H1 (cell line): ENCODE measurements around the gene INF2. TPM values are rescaled to one million over a fixed set of nuclear protein-coding genes. Genes with fewer than 3 reads are reported as not detected.

Source experiments
- CTCF ChIA-PET: fragments of 300-600 bp; sonication (Branson Sonifier 250); formaldehyde crosslinking; loops from one replicate; lab custom pipeline; 2021; ENCODE audit not compliant: partially characterized antibody; lab: Charles Lee
- POLR2A ChIA-PET: fragments of 300-600 bp; sonication (Branson Sonifier 250); formaldehyde crosslinking; loops from one replicate; lab custom pipeline; 2021; ENCODE audit warnings: inconsistent platforms; ENCODE audit not compliant: partially characterized antibody; lab: Charles Lee
- DNase-seq, 2 experiments: peaks; one replicate each; pipeline versions ENCODE4 v3.0.0 to v3.0.0-alpha.2; 2010 to 2022; ENCODE audit warnings: low spot score in 2 of 2, low read depth in 1 of 2, mixed read lengths in 1 of 2
- FAIRE-seq: peaks from 2 replicates; lab custom pipeline; 2011; peaks lifted over from hg19 to GRCh38; lab: Jason Lieb, UNC
- H2AFZ ChIP-seq: 2 replicates; pipeline ENCODE4 v1.8.1; 2012; ENCODE audit warnings: low read length, inconsistent platforms
- H2AK5ac ChIP-seq: 2 replicates; pipeline ENCODE4 v1.6.1; 2013; ENCODE audit warnings: low read depth, low read length
- H2BK120ac ChIP-seq: replicated peaks from 2 replicates; pipeline ENCODE3; 2013; ENCODE audit warnings: low read depth, low read length, inconsistent platforms
- H2BK12ac ChIP-seq: 2 replicates; pipeline ENCODE4 v1.6.1; 2013; ENCODE audit warnings: low read depth, low read length
- H2BK15ac ChIP-seq: 2 replicates; pipeline ENCODE4 v1.6.1; 2013; ENCODE audit warnings: low read length
- H2BK20ac ChIP-seq: 2 replicates; pipeline ENCODE4 v1.6.1; 2013; ENCODE audit warnings: low read length
- H2BK5ac ChIP-seq: 2 replicates; pipeline ENCODE4 v1.6.1; 2013; ENCODE audit warnings: low read depth, low read length
- H3K14ac ChIP-seq: 2 replicates; pipeline ENCODE4 v1.6.1; 2013; ENCODE audit warnings: inconsistent platforms; ENCODE audit not compliant: insufficient read length
- H3K18ac ChIP-seq: 2 replicates; pipeline ENCODE4 v1.6.1; 2013; ENCODE audit warnings: low read length; ENCODE audit errors: extremely low read depth
- H3K23ac ChIP-seq: 2 replicates; pipeline ENCODE4 v1.6.1; 2013; ENCODE audit warnings: inconsistent platforms; ENCODE audit not compliant: insufficient read length
- H3K23me2 ChIP-seq: 2 replicates; pipeline ENCODE4 v1.6.1; 2013; ENCODE audit warnings: low read depth, low read length
- H3K27ac ChIP-seq: 2 replicates; pipeline ENCODE4 v1.6.1; 2011; ENCODE audit warnings: low read depth, low read length, inconsistent platforms
- H3K27me3 ChIP-seq, 4 experiments: replicated peaks in 1 of 4; 1 replicate in 1 of 4; 2 replicates in 3 of 4; pipeline versions ENCODE4 v1.6.1 to v1.8.1; 2011 to 2013; ENCODE audit warnings: low read length in 3 of 4, mild to moderate bottlenecking in 3 of 4, inconsistent platforms in 2 of 4, mixed read lengths in 2 of 4, moderate library complexity in 1 of 4; ENCODE audit not compliant: control insufficient read depth in 3 of 4, insufficient read depth in 3 of 4; ENCODE audit errors: extremely low read depth in 1 of 4
- H3K36me3 ChIP-seq, 4 experiments: 2 replicates each; pipeline versions ENCODE4 v1.6.1 to v1.8.1; 2011 to 2013; ENCODE audit warnings: mild to moderate bottlenecking in 4 of 4, low read length in 3 of 4, moderate library complexity in 2 of 4, control low read depth in 1 of 4, inconsistent platforms in 1 of 4; ENCODE audit not compliant: insufficient read depth in 4 of 4, control insufficient read depth in 2 of 4
- H3K4ac ChIP-seq: replicated peaks from 2 replicates; pipeline ENCODE3; 2013; ENCODE audit warnings: low read length, low read depth, mixed read lengths, inconsistent platforms; ENCODE audit not compliant: insufficient read length
- H3K4me1 ChIP-seq, 4 experiments: replicated peaks in 1 of 4; 1 replicate in 1 of 4; 2 replicates in 3 of 4; pipeline versions ENCODE4 v1.6.1 to v1.8.1; 2011 to 2013; ENCODE audit warnings: low read length in 3 of 4, inconsistent platforms in 2 of 4, mixed read lengths in 1 of 4; ENCODE audit not compliant: insufficient read depth in 4 of 4, control insufficient read depth in 3 of 4
- H3K4me2 ChIP-seq, 2 experiments: 2 replicates each; pipeline versions ENCODE4 v1.6.1 to v1.8.1; 2011 to 2013; ENCODE audit warnings: low read depth in 2 of 2, low read length in 2 of 2, control low read depth in 1 of 2, inconsistent platforms in 1 of 2, mild to moderate bottlenecking in 1 of 2; ENCODE audit not compliant: insufficient read depth in 1 of 2
- H3K4me3 ChIP-seq, 4 experiments: fragments of 200-600, 300-600 bp in 1 of 4; sonication (generic), shearing (Covaris generic), sonication (Bioruptor Twin) in 1 of 4; 2 replicates each; pipeline versions ENCODE4 v1.5.1 to v1.8.1; 2011 to 2016; ENCODE audit warnings: low read length in 4 of 4, low read depth in 3 of 4, control low read depth in 2 of 4, inconsistent platforms in 2 of 4, mild to moderate bottlenecking in 2 of 4, mixed read lengths in 1 of 4, moderate library complexity in 1 of 4; ENCODE audit not compliant: insufficient read depth in 2 of 4; ENCODE audit errors: extremely low read depth in 1 of 4
- H3K56ac ChIP-seq: replicated peaks from 2 replicates; pipeline ENCODE3; 2013; ENCODE audit warnings: low read depth, mild to moderate bottlenecking, mixed read lengths, low read length, inconsistent platforms; ENCODE audit not compliant: insufficient read length
- H3K79me1 ChIP-seq: 2 replicates; pipeline ENCODE4 v1.6.1; 2013; ENCODE audit warnings: low read depth, low read length, control low read depth
- H3K79me2 ChIP-seq, 2 experiments: 2 replicates each; pipeline versions ENCODE4 v1.6.1 to v1.8.1; 2012 to 2013; ENCODE audit warnings: low read length in 2 of 2, mild to moderate bottlenecking in 2 of 2, inconsistent platforms in 1 of 2; ENCODE audit not compliant: insufficient read depth in 2 of 2, control insufficient read depth in 1 of 2
- H3K9ac ChIP-seq, 4 experiments: replicated peaks in 1 of 4; 1 replicate in 1 of 4; 2 replicates in 3 of 4; pipeline versions ENCODE4 v1.6.1 to v1.8.1; 2011 to 2013; ENCODE audit warnings: low read depth in 3 of 4, low read length in 3 of 4, control low read depth in 2 of 4, mild to moderate bottlenecking in 2 of 4, moderate library complexity in 2 of 4, inconsistent platforms in 1 of 4; ENCODE audit errors: extremely low read depth in 1 of 4
- H3K9me3 ChIP-seq, 2 experiments: 2 replicates each; pipeline versions ENCODE4 v1.6.1 to v1.8.1; 2012 to 2013; ENCODE audit warnings: mild to moderate bottlenecking in 2 of 2, moderate library complexity in 2 of 2, control low read depth in 1 of 2, inconsistent platforms in 1 of 2, low read depth in 1 of 2, low read length in 1 of 2, mixed read lengths in 1 of 2; ENCODE audit not compliant: insufficient read depth in 2 of 2
- H4K20me1 ChIP-seq, 2 experiments: replicated peaks in 1 of 2; 2 replicates each; pipeline versions ENCODE3 to v1.8.1; 2011 to 2013; ENCODE audit warnings: inconsistent platforms in 2 of 2, low read length in 2 of 2, mild to moderate bottlenecking in 1 of 2; ENCODE audit not compliant: insufficient read depth in 2 of 2, control insufficient read depth in 1 of 2
- H4K5ac ChIP-seq: 2 replicates; pipeline ENCODE4 v1.6.1; 2013; ENCODE audit warnings: low read length, low read depth, mixed read lengths, inconsistent platforms; ENCODE audit not compliant: insufficient read length
- H4K8ac ChIP-seq: 2 replicates; pipeline ENCODE4 v1.8.0; 2013; ENCODE audit warnings: mild to moderate bottlenecking, moderate library complexity, low read length, inconsistent platforms; ENCODE audit not compliant: insufficient read depth; ENCODE audit errors: extremely low read depth
- H4K91ac ChIP-seq: replicated peaks from 2 replicates; pipeline ENCODE3; 2013; ENCODE audit warnings: low read length, mixed read lengths, inconsistent platforms; ENCODE audit not compliant: insufficient read length
- SIX5 ChIP-seq: IDR thresholded peaks from 2 replicates; pipeline ENCODE4 v1.6.1; 2011; ENCODE audit warnings: mild to moderate bottlenecking, low read depth, low read length
- TAF1 ChIP-seq: IDR thresholded peaks from 2 replicates; pipeline ENCODE4 v1.6.1; 2011; ENCODE audit warnings: mild to moderate bottlenecking, low read depth, low read length
- WGBS, 2 experiments: shearing (Covaris generic) in 1 of 2; methylation state at CpG; one replicate each; pipeline versions ENCODE4 v1.1.6 to v1.1.7; 2013 to 2015; ENCODE audit warnings: low lambda C conversion rate in 2 of 2, mixed read lengths in 2 of 2, inconsistent platforms in 1 of 2, low coverage in 1 of 2, missing lambda C conversion rate in 1 of 2; ENCODE audit not compliant: insufficient replicate concordance in 2 of 2, insufficient coverage in 1 of 2, insufficient read length in 1 of 2; ENCODE audit errors: extremely low coverage in 1 of 2, missing lambda C conversion rate in 1 of 2; 5-methylcytosine and 5-hydroxymethylcytosine counted together
- polyA plus RNA-seq, 7 experiments: library from polyadenylated mRNA; depleted of rRNA in 3 of 7; stranded (reverse) in 5 of 7; unstranded in 2 of 7; fragments of >200 nt in 5 of 7; fragments of 200-250 nt in 2 of 7; gene quantifications; 1 replicate in 5 of 7; 2 replicates in 1 of 7; 4 replicates in 1 of 7; pipeline versions ENCODE4 v1.2.1 to v1.2.3, GENCODE V29; 2011 to 2013; ENCODE audit warnings: missing spikeins in 2 of 7, mixed read lengths in 2 of 7
- total RNA-seq: library from RNA; stranded (reverse); fragmentation: NEBNext Ultra II Directional; extraction: Animal tissue kit (Norgen Biotek cat#: 25700); gene quantifications from 2 replicates; pipeline ENCODE4 v1.2.1, GENCODE V29; 2021

The INF2 gene
- total and polyA plus RNA-seq, 2 of the 8 experiments (the other 6 are each of a cell fraction or from before 2014, with no cell fraction given) = 29.1 to 59.5 TPM

DNA sequence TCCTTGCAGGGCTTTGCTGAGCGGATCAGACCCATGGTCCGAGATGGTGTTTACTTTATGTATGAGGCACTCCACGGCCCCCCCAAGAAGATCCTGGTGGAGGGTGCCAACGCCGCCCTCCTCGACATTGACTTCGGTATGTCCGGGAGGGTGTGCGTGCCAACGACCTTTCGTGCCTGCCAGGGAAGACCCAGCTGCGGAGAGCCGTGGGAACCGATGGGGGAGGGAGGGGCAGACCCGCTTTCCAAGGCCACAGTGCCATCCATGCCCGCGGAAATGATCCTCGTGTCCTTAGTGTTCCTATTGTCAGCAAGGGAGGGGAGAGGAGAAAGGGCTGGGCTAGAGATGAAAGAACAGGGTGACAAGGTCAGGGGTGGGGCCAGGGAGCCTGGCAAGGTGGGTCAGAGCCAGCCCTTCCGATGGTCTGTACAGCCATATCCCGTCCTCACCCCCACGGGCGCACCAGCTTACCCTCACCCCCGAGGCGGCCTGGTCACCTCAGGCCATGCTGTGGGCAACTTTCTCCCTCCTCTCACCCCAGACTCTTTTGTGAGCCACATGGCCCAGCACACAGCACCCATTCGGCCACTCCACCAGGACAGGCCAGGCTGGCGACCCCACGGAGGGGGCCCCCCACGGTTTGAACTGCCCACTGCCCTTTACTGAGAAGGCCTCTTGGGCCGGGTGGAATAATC is 51.8 kb downstream of the INF2 start:
- Histone ChIP-seq H4K8ac (no peak overlapping the region; the same call in 1 of the 2 replicates), H4K5ac (no peak overlapping the region), H3K18ac (no peak overlapping the region), H3K9me3 (no peaks in the 10 kb centered on the region), H2BK5ac (no peak overlapping the region; the same call in 1 of the 2 replicates), H2BK15ac (no peak overlapping the region), H3K23ac (no peak overlapping the region), H3K9ac (no peak overlapping the region), H3K27ac (no peak overlapping the region), H4K91ac (no peak overlapping the region), H2BK120ac (no peak overlapping the region), H3K4me3 (no peak overlapping the region), H3K14ac (no peak overlapping the region), H3K56ac (no peak overlapping the region), H2BK12ac (no peak overlapping the region), H2AFZ (no peak overlapping the region), H2BK20ac (no peak overlapping the region), H3K79me2 (no peaks in the 10 kb centered on the region), H3K4me1 (no peaks in the 10 kb centered on the region; a peak in 1 of 7 replicates), H3K36me3 (peaks cover 0 to 4% (median 0%) of the 10 kb centered on the region in 4 experiments; a peak in 1 of 8 replicates), H3K27me3 (0 out of 7 replicates have a peak, but pooled peaks cover 0 to 2% (median 0%) of the 10 kb centered on the region in 4 experiments), H3K4ac (no peak overlapping the region), H2AK5ac (no peak overlapping the region), H4K20me1 (peaks cover 0 to 8% of the 10 kb centered on the region in 2 experiments), H3K79me1 (no peaks in the 10 kb centered on the region), H3K4me2 (no peak overlapping the region), H3K23me2 (no peaks in the 10 kb centered on the region)
- 89% methylated on average over 17 of the region's 29 CpGs; no CpG with 5 or more reads in 1 of the 2 experiments for WGBS, 2 experiments
- DNase-seq = no peak
- FAIRE-seq = no peak
- POLR2A ChIA-PET = interaction anchor here (1.3 kb wide), 1 partner anchor 11 kb away, joined by 6 read pairs; the partner anchor contains the start of gene SIVA1
- CTCF ChIA-PET = interaction anchor here (0.7 to 1.5 kb wide), 6 partner anchors 11 to 39 kb away, joined by 3 to 5 read pairs (median 4); partner anchors contain the start of gene SIVA1
- TF ChIP-seq TAF1 (no peak), SIX5 (no peak)
